Measurements from ENCODE around the gene NBL1.
A peak's percentile ranks its signal among the peaks of the same experiment; 100 is the strongest.

NBL1 gene

DNA sequence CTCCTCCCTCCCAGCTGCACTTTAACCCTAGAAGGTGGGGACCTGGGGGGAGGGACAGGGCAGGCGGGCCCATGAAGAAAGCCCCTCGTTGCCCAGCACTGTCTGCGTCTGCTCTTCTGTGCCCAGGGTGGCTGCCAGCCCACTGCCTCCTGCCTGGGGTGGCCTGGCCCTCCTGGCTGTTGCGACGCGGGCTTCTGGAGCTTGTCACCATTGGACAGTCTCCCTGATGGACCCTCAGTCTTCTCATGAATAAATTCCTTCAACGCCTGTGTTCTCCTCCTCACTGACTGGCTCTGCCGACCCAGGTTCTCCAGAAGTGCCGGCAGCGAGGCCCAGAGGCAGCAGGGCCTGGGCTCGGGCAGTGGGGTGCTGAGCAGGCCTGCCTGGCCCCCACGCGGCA is 14.1 kb downstream of the NBL1 start:
- Histone ChIP-seq H3K9ac (ENCODE audit: low read length) (no peak overlapping the region), H3K4me2 (ENCODE audit: low read depth, low read length, poor library complexity, severe bottlenecking) (no peak overlapping the region)
- no peak for TF ChIP-seq EZH2phosphoT487 (conservative IDR thresholded peaks at IDR 0.05; ENCODE audit: low read length)
- TF ChIP-seq, protein P1, sequence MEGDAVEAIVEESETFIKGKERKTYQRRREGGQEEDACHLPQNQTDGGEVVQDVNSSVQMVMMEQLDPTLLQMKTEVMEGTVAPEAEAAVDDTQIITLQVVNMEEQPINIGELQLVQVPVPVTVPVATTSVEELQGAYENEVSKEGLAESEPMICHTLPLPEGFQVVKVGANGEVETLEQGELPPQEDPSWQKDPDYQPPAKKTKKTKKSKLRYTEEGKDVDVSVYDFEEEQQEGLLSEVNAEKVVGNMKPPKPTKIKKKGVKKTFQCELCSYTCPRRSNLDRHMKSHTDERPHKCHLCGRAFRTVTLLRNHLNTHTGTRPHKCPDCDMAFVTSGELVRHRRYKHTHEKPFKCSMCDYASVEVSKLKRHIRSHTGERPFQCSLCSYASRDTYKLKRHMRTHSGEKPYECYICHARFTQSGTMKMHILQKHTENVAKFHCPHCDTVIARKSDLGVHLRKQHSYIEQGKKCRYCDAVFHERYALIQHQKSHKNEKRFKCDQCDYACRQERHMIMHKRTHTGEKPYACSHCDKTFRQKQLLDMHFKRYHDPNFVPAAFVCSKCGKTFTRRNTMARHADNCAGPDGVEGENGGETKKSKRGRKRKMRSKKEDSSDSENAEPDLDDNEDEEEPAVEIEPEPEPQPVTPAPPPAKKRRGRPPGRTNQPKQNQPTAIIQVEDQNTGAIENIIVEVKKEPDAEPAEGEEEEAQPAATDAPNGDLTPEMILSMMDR (IDR thresholded peaks at IDR 0.05; ENCODE audit: insufficient read depth, low read length, poor library complexity, severe bottlenecking): no peak

DNA sequence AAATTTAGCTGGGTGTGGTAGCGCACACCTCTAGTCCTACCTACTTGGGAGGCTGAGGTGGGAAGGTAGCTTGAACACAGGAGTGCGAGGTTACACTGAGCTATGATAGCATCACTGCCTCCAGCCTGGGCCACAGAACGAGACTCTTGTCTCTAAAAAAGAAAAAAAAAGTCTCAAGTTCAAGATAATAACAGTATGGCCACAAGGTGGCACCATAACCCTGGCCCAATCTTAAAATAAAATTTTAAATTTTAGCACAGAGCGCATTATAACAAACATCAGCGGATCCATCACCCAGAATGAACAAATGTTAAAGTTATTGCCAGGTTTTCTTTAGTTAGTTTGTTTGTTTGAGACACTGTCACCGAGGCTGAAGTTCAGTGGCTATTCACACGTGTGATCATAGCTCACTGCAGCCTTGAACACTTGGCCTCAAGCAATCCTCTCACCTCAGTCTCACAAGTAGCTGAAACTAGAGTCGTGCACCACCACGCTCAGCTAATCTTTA is 17.7 kb downstream of the NBL1 start:
- no peak overlapping the region for H3K9ac ChIP-seq (ENCODE audit: low read length)
- H3K36me3 ChIP-seq (ENCODE audit: low read length): no peaks in the 10 kb centered on the region
- H3K4me3 ChIP-seq (ENCODE audit: insufficient read depth, low read length, poor library complexity, severe bottlenecking): no peak overlapping the region
- no peak overlapping the region for H3K27ac ChIP-seq (ENCODE audit: low read depth, low read length)
- no peak overlapping the region for H2AFZ ChIP-seq (ENCODE audit: low read depth, low read length, severe bottlenecking)
- H3K79me2 ChIP-seq (ENCODE audit: insufficient read depth, low read length): no peaks in the 10 kb centered on the region
- TF ChIP-seq EZH2phosphoT487 (conservative IDR thresholded peaks at IDR 0.05; ENCODE audit: low read length): no peak
- TF ChIP-seq, protein P1 (IDR thresholded peaks at IDR 0.05; ENCODE audit: insufficient read depth, low read length, poor library complexity, severe bottlenecking): peak; percentile 53
- H3K4me2 ChIP-seq (ENCODE audit: low read depth, low read length, poor library complexity, severe bottlenecking): no peak overlapping the region
- no peaks in the 10 kb centered on the region for H3F3A ChIP-seq (ENCODE audit: insufficient read depth)
- no peaks in the 10 kb centered on the region for H3K27me3 ChIP-seq (ENCODE audit: low read length)
- no peaks in the 10 kb centered on the region for H3K9me3 ChIP-seq (ENCODE audit: insufficient read depth, low read length)
- H4K20me1 ChIP-seq (ENCODE audit: low read depth, low read length): no peaks in the 10 kb centered on the region
- no peaks in the 10 kb centered on the region for H3K9me2 ChIP-seq (replicated peaks; ENCODE audit: insufficient read depth, low read length)

More for the DNA sequence above, 14.1 kb downstream of the NBL1 start:
- Histone ChIP-seq H3K36me3 (ENCODE audit: low read length) (no peaks in the 10 kb centered on the region), H4K20me1 (ENCODE audit: low read depth, low read length) (no peaks in the 10 kb centered on the region), H3K9me3 (ENCODE audit: insufficient read depth, low read length) (no peaks in the 10 kb centered on the region), H3K27ac (ENCODE audit: low read depth, low read length) (no peak overlapping the region), H3K27me3 (ENCODE audit: low read length) (no peaks in the 10 kb centered on the region), H3K9me2 (replicated peaks; ENCODE audit: insufficient read depth, low read length) (no peaks in the 10 kb centered on the region), H3K4me3 (ENCODE audit: insufficient read depth, low read length, poor library complexity, severe bottlenecking) (no peak overlapping the region), H3K79me2 (ENCODE audit: insufficient read depth, low read length) (no peaks in the 10 kb centered on the region), H2AFZ (ENCODE audit: low read depth, low read length, severe bottlenecking) (no peak overlapping the region), H3F3A (ENCODE audit: insufficient read depth) (no peaks in the 10 kb centered on the region)

DNA sequence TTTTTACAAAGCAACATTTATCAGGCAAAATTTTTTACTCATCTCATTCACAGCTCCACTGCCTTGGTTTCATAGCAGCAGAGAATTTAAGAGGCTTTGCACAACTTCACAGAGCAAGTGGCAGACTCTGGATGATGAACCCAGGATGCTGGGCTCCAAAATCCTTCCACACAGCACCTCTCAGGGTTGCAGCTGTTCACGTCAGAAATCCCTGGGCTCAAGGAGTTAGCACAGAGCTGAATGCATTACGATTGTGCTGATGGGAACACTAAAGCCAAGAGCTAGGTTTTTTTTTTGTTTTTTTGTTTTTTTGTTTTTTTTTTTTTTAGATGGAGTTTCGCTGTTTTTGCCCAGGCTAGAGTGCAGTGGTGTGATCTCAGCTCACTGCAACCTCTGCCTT is 18.2 kb downstream of the NBL1 start:
- H3K9ac ChIP-seq (ENCODE audit: low read length): no peak overlapping the region
- H3K79me2 ChIP-seq (ENCODE audit: insufficient read depth, low read length): no peaks in the 10 kb centered on the region
- no peak overlapping the region for H2AFZ ChIP-seq (ENCODE audit: low read depth, low read length, severe bottlenecking)
- no peak overlapping the region for H3K27ac ChIP-seq (ENCODE audit: low read depth, low read length)
- H3F3A ChIP-seq (ENCODE audit: insufficient read depth): no peaks in the 10 kb centered on the region
- H4K20me1 ChIP-seq (ENCODE audit: low read depth, low read length): no peaks in the 10 kb centered on the region
- no peaks in the 10 kb centered on the region for H3K36me3 ChIP-seq (ENCODE audit: low read length)
- H3K9me2 ChIP-seq (replicated peaks; ENCODE audit: insufficient read depth, low read length): no peaks in the 10 kb centered on the region
- H3K4me2 ChIP-seq (ENCODE audit: low read depth, low read length, poor library complexity, severe bottlenecking): no peak overlapping the region
- H3K27me3 ChIP-seq (ENCODE audit: low read length): no peaks in the 10 kb centered on the region
- H3K4me3 ChIP-seq (ENCODE audit: insufficient read depth, low read length, poor library complexity, severe bottlenecking): no peak overlapping the region
- no peak for TF ChIP-seq EZH2phosphoT487 (conservative IDR thresholded peaks at IDR 0.05; ENCODE audit: low read length)
- TF ChIP-seq, protein P1 (IDR thresholded peaks at IDR 0.05; ENCODE audit: insufficient read depth, low read length, poor library complexity, severe bottlenecking): no peak
- no peaks in the 10 kb centered on the region for H3K9me3 ChIP-seq (ENCODE audit: insufficient read depth, low read length)
